ENCODE measurements around the gene OR13C2.
"Not testable (repeated sequence)": the region's sequence is repeated elsewhere in the genome, so short reads cannot be mapped to it uniquely, and the experiment has no call there.

Gene OR13C2

GRCh38 chr9:104598749-104599148, 6.7 kb downstream of the OR13C2 start:
- H3K4me3 ChIP-seq (ENCODE audit: low read depth in 1 of 2, low read length in 2 of 2); H3K27me3 ChIP-seq (ENCODE audit: control insufficient read depth in 1 of 2, insufficient read depth in 2 of 2, low read length in 2 of 2); H3K36me3 ChIP-seq (ENCODE audit: control insufficient read depth in 1 of 2, insufficient read depth in 2 of 2, low read length in 2 of 2); H3K27ac ChIP-seq (ENCODE audit: low read depth, low read length); H3K9me3 ChIP-seq (ENCODE audit: control insufficient read depth in 1 of 2, low read length in 2 of 2); H3K9ac ChIP-seq (ENCODE audit: low read depth in 1 of 2, low read length in 2 of 2); H3K4me1 ChIP-seq (ENCODE audit: control insufficient read depth in 1 of 2, insufficient read depth in 2 of 2, low read length in 2 of 2): not testable (repeated sequence)

- Histone ChIP-seq H3K27ac (ENCODE audit: low read depth, low read length) (no peak overlapping the region), H3K27me3 (ENCODE audit: control insufficient read depth in 1 of 2, insufficient read depth in 2 of 2, low read length in 2 of 2) (no peaks in the 10 kb centered on the region), H3K4me3 (ENCODE audit: low read depth in 1 of 2, low read length in 2 of 2) (no peak overlapping the region), H3K9ac (ENCODE audit: low read depth in 1 of 2, low read length in 2 of 2) (no peak overlapping the region), H3K9me3 (ENCODE audit: control insufficient read depth in 1 of 2, low read length in 2 of 2) (no peaks in the 10 kb centered on the region), H3K36me3 (ENCODE audit: control insufficient read depth in 1 of 2, insufficient read depth in 2 of 2, low read length in 2 of 2) (no peaks in the 10 kb centered on the region), H3K4me1 (ENCODE audit: control insufficient read depth in 1 of 2, insufficient read depth in 2 of 2, low read length in 2 of 2) (no peaks in the 10 kb centered on the region)
Measured at GRCh38 chr9:104589626-104590025, 15.8 kb downstream of the OR13C2 start.

GRCh38 chr9:104586496-104587180, 18.8 kb downstream of the OR13C2 start:
- no peaks in the 10 kb centered on the region for H3K27me3 ChIP-seq (ENCODE audit: control insufficient read depth in 1 of 2, insufficient read depth in 2 of 2, low read length in 2 of 2)
- no peaks in the 10 kb centered on the region for H3K9me3 ChIP-seq (ENCODE audit: control insufficient read depth in 1 of 2, low read length in 2 of 2)
- no peak overlapping the region for H3K27ac ChIP-seq (ENCODE audit: low read depth, low read length)
- H3K9ac ChIP-seq (ENCODE audit: low read depth in 1 of 2, low read length in 2 of 2) = no peak overlapping the region
- H3K4me3 ChIP-seq (ENCODE audit: low read depth in 1 of 2, low read length in 2 of 2) = no peak overlapping the region
- no peaks in the 10 kb centered on the region for H3K36me3 ChIP-seq (ENCODE audit: control insufficient read depth in 1 of 2, insufficient read depth in 2 of 2, low read length in 2 of 2)
- H3K4me1 ChIP-seq (ENCODE audit: control insufficient read depth in 1 of 2, insufficient read depth in 2 of 2, low read length in 2 of 2) = no peaks in the 10 kb centered on the region

- no peaks in the 10 kb centered on the region for H3K27me3 ChIP-seq (ENCODE audit: control insufficient read depth in 1 of 2, insufficient read depth in 2 of 2, low read length in 2 of 2)
- no peak overlapping the region for H3K9ac ChIP-seq (ENCODE audit: low read depth in 1 of 2, low read length in 2 of 2)
- H3K36me3 ChIP-seq (ENCODE audit: control insufficient read depth in 1 of 2, insufficient read depth in 2 of 2, low read length in 2 of 2) = no peaks in the 10 kb centered on the region
- no peak overlapping the region for H3K4me3 ChIP-seq (ENCODE audit: low read depth in 1 of 2, low read length in 2 of 2)
- H3K9me3 ChIP-seq (ENCODE audit: control insufficient read depth in 1 of 2, low read length in 2 of 2) = no peaks in the 10 kb centered on the region
- no peak overlapping the region for H3K27ac ChIP-seq (ENCODE audit: low read depth, low read length)
- no peaks in the 10 kb centered on the region for H3K4me1 ChIP-seq (ENCODE audit: control insufficient read depth in 1 of 2, insufficient read depth in 2 of 2, low read length in 2 of 2)
Measured at GRCh38 chr9:104580562-104580961, 24.9 kb downstream of the OR13C2 start.

- peaks cover 0 to 7% of the 10 kb centered on the region in 2 donors for H3K9me3 ChIP-seq (ENCODE audit: control insufficient read depth in 1 of 2, low read length in 2 of 2)
- H3K27ac ChIP-seq (ENCODE audit: low read depth, low read length) = no peak overlapping the region
Measured at GRCh38 chr9:104577263-104577662, 28.2 kb downstream of the OR13C2 start.

GRCh38 chr9:104575456-104575855, 30.0 kb downstream of the OR13C2 start:
- H3K36me3 ChIP-seq (ENCODE audit: control insufficient read depth in 1 of 2, insufficient read depth in 2 of 2, low read length in 2 of 2) = no peaks in the 10 kb centered on the region
- no peaks in the 10 kb centered on the region for H3K4me1 ChIP-seq (ENCODE audit: control insufficient read depth in 1 of 2, insufficient read depth in 2 of 2, low read length in 2 of 2)
- peaks cover 7 to 8% of the 10 kb centered on the region in 2 donors for H3K9me3 ChIP-seq (ENCODE audit: control insufficient read depth in 1 of 2, low read length in 2 of 2)
- no peaks in the 10 kb centered on the region for H3K27me3 ChIP-seq (ENCODE audit: control insufficient read depth in 1 of 2, insufficient read depth in 2 of 2, low read length in 2 of 2)
- H3K27ac ChIP-seq (ENCODE audit: low read depth, low read length) = no peak overlapping the region
- no peak overlapping the region for H3K9ac ChIP-seq (ENCODE audit: low read depth in 1 of 2, low read length in 2 of 2)
- H3K4me3 ChIP-seq (ENCODE audit: low read depth in 1 of 2, low read length in 2 of 2) = no peak overlapping the region

More at GRCh38 chr9:104577263-104577662, 28.2 kb downstream of the OR13C2 start:
- H3K9ac ChIP-seq (ENCODE audit: low read depth in 1 of 2, low read length in 2 of 2) = no peak overlapping the region
- H3K36me3 ChIP-seq (ENCODE audit: control insufficient read depth in 1 of 2, insufficient read depth in 2 of 2, low read length in 2 of 2) = no peaks in the 10 kb centered on the region
- H3K4me3 ChIP-seq (ENCODE audit: low read depth in 1 of 2, low read length in 2 of 2) = no peak overlapping the region
- no peaks in the 10 kb centered on the region for H3K27me3 ChIP-seq (ENCODE audit: control insufficient read depth in 1 of 2, insufficient read depth in 2 of 2, low read length in 2 of 2)
- H3K4me1 ChIP-seq (ENCODE audit: control insufficient read depth in 1 of 2, insufficient read depth in 2 of 2, low read length in 2 of 2) = no peaks in the 10 kb centered on the region

- H3K9ac ChIP-seq (ENCODE audit: low read depth in 1 of 2, low read length in 2 of 2) = no peak overlapping the region
- H3K27ac ChIP-seq (ENCODE audit: low read depth, low read length) = no peak overlapping the region
- H3K9me3 ChIP-seq (ENCODE audit: control insufficient read depth in 1 of 2, low read length in 2 of 2) = peaks cover 7 to 8% of the 10 kb centered on the region in 2 donors
- no peaks in the 10 kb centered on the region for H3K27me3 ChIP-seq (ENCODE audit: control insufficient read depth in 1 of 2, insufficient read depth in 2 of 2, low read length in 2 of 2)
- no peak overlapping the region for H3K4me3 ChIP-seq (ENCODE audit: low read depth in 1 of 2, low read length in 2 of 2)
- H3K4me1 ChIP-seq (ENCODE audit: control insufficient read depth in 1 of 2, insufficient read depth in 2 of 2, low read length in 2 of 2) = no peaks in the 10 kb centered on the region
- no peaks in the 10 kb centered on the region for H3K36me3 ChIP-seq (ENCODE audit: control insufficient read depth in 1 of 2, insufficient read depth in 2 of 2, low read length in 2 of 2)
Measured at GRCh38 chr9:104572612-104573011, 32.8 kb downstream of the OR13C2 start.

- Histone ChIP-seq H3K27me3 (ENCODE audit: control insufficient read depth in 1 of 2, insufficient read depth in 2 of 2, low read length in 2 of 2) (no peaks in the 10 kb centered on the region), H3K9ac (ENCODE audit: low read depth in 1 of 2, low read length in 2 of 2) (no peak within 1 kb of the TSS), H3K36me3 (ENCODE audit: control insufficient read depth in 1 of 2, insufficient read depth in 2 of 2, low read length in 2 of 2) (no peaks in the 10 kb centered on the region), H3K9me3 (ENCODE audit: control insufficient read depth in 1 of 2, low read length in 2 of 2) (peaks cover 7 to 8% of the 10 kb centered on the region in 2 donors), H3K4me3 (ENCODE audit: low read depth in 1 of 2, low read length in 2 of 2) (no peak within 1 kb of the TSS), H3K4me1 (ENCODE audit: control insufficient read depth in 1 of 2, insufficient read depth in 2 of 2, low read length in 2 of 2) (no peaks in the 10 kb centered on the region), H3K27ac (ENCODE audit: low read depth, low read length) (no peak within 1 kb of the TSS)
Measured at GRCh38 chr9:104568868-104569267, 36.6 kb downstream of the OR13C2 start, which contains the start of gene OR13C8. TSS of gene OR13C8 (plus strand) at chr9:104569168. CDS start at chr9:104569168, 0 bp downstream.

GRCh38 chr9:104564358-104564757, 41.1 kb downstream of the OR13C2 start:
- Histone ChIP-seq H3K27ac (ENCODE audit: low read depth, low read length) (no peak overlapping the region), H3K4me3 (ENCODE audit: low read depth in 1 of 2, low read length in 2 of 2) (no peak overlapping the region)

GRCh38 chr9:104556830-104557634, 48.4 kb downstream of the OR13C2 start:
- no peak overlapping the region for H3K9ac ChIP-seq (ENCODE audit: low read depth in 1 of 2, low read length in 2 of 2)
- no peaks in the 10 kb centered on the region for H3K27me3 ChIP-seq (ENCODE audit: control insufficient read depth in 1 of 2, insufficient read depth in 2 of 2, low read length in 2 of 2)
- peaks cover 0 to 3% of the 10 kb centered on the region in 2 donors for H3K9me3 ChIP-seq (ENCODE audit: control insufficient read depth in 1 of 2, low read length in 2 of 2)
- H3K4me1 ChIP-seq (ENCODE audit: control insufficient read depth in 1 of 2, insufficient read depth in 2 of 2, low read length in 2 of 2) = no peaks in the 10 kb centered on the region
- H3K27ac ChIP-seq (ENCODE audit: low read depth, low read length) = no peak overlapping the region
- H3K36me3 ChIP-seq (ENCODE audit: control insufficient read depth in 1 of 2, insufficient read depth in 2 of 2, low read length in 2 of 2) = no peaks in the 10 kb centered on the region
- no peak overlapping the region for H3K4me3 ChIP-seq (ENCODE audit: low read depth in 1 of 2, low read length in 2 of 2)

More at GRCh38 chr9:104564358-104564757, 41.1 kb downstream of the OR13C2 start:
- Histone ChIP-seq H3K36me3 (ENCODE audit: control insufficient read depth in 1 of 2, insufficient read depth in 2 of 2, low read length in 2 of 2) (no peaks in the 10 kb centered on the region), H3K9me3 (ENCODE audit: control insufficient read depth in 1 of 2, low read length in 2 of 2) (no peaks in the 10 kb centered on the region), H3K27me3 (ENCODE audit: control insufficient read depth in 1 of 2, insufficient read depth in 2 of 2, low read length in 2 of 2) (no peaks in the 10 kb centered on the region), H3K9ac (ENCODE audit: low read depth in 1 of 2, low read length in 2 of 2) (no peak overlapping the region), H3K4me1 (ENCODE audit: control insufficient read depth in 1 of 2, insufficient read depth in 2 of 2, low read length in 2 of 2) (no peaks in the 10 kb centered on the region)
